Measurements from ENCODE around the gene RAB28.

The RAB28 gene

DNA sequence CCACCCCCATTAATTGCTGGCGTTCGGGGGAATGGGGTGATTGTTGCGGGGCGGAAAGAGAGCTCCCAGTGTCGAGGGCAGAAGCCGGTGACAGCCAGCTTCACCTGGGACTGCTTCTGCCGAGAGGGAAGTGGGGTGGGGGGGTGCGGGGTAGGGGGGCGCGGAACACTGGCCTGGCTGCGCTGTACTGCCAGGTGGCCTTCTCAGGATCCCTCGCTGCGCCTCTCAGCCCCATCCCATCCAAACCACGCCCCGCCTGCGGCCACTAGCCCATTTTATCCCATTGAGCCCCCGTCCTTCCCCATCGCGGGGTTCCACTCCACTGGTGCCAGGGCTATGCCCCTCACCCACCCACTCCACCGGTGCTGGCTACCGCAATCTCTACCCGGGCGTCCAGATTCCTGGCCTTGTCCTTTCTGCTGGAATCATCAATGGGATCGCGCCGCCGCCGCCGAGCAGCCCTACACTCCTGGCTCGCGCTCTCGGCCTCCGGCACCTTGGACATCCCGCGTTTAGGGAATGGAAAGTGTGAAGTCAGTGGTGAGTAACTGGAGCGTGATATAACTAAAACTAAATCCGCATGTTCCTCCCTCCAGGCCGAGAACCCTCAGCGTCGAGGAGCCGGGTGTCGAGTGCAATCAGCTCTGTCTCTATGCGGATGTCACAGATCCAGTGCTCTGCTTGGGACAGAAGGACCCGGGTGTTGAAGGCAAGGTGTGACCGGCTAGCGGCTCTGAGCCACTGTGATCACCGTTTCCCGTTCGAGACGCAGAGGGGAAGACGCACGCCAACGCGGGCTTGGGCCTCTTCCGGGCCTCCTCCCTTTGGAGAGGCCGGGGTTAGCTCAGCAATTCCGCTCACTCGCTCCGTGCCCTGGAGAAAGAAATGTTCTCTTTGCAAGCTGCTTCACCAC is 39.7 kb upstream of the RAB28 start:
- H3K4me1 ChIP-seq (ENCODE audit: control insufficient read depth, insufficient read depth, low read length): no peaks in the 10 kb centered on the region
- H3K36me3 ChIP-seq (ENCODE audit: control insufficient read depth, insufficient read depth, low read length): no peaks in the 10 kb centered on the region
- no peak overlapping the region for H3K4me3 ChIP-seq (ENCODE audit: low read length)
- H3K27ac ChIP-seq (ENCODE audit: low read depth, low read length): no peak overlapping the region
- H3K9ac ChIP-seq (ENCODE audit: low read length): no peak overlapping the region
- peaks cover 22% of the 10 kb centered on the region for H3K27me3 ChIP-seq (ENCODE audit: control insufficient read depth, insufficient read depth, low read length)

DNA sequence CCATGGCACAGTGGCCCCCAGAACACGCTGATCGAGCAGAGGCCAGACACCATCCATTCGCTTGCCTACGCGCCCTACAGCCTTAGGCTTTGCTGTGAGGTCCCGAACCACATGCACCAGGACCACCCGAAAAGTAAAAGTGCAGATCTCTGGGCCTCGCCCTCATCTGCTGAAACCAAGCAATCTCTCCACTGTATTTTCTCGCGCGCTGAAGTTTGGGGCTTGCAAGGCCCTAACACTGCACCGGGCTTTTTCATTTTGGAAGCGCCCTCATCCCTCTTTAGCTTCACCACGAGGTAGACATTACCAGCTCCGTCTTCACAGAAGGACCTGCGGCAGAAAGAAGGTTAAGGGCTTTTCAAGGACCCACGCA is 39.0 kb upstream of the RAB28 start:
- H3K36me3 ChIP-seq (ENCODE audit: control insufficient read depth, insufficient read depth, low read length): no peaks in the 10 kb centered on the region
- no peak overlapping the region for H3K9ac ChIP-seq (ENCODE audit: low read length)
- no peak overlapping the region for H3K4me3 ChIP-seq (ENCODE audit: low read length)
- no peaks in the 10 kb centered on the region for H3K4me1 ChIP-seq (ENCODE audit: control insufficient read depth, insufficient read depth, low read length)
- no peak overlapping the region for H3K27ac ChIP-seq (ENCODE audit: low read depth, low read length)
- peaks cover 16% of the 10 kb centered on the region for H3K27me3 ChIP-seq (ENCODE audit: control insufficient read depth, insufficient read depth, low read length)

DNA sequence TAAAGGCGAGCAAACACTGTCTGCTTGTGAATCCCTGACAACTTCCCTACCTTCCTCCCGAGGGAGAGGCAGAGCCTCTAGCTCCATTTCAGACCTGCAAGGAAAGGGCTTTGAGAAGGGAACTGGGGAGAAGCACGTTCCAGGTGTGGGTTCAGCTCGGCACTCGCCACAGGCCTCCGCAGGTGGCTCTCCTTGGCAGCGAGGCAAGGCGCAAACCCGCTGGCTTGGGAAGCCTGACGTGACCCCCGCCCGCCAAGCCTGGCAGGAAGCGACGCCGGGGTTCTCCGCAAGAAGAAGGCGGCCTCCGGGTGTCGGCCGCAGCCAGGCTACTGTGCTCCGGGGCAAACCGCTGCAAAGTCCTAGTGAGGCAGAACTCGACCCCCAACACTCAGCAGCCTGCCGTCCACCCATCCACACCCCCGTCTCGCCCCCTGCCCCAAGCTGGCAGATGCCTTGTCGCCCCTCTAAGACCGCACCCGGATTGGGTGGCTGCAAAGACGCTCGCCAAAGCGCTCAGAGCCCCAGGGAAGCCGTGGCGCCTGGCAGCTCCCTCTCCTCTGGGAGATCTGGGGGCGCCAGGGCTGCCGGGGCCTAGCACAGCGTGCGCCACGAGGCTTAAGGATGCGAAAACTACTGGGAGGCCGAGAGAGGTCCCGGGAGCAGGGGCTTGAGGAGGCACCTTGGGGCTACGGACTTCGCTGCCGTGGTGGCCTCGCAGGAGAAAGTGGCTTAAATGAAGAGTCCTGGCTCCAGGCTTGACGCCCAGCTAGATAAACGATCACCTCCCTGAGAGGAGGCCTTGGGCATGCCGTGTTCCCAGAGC is 38.4 kb upstream of the RAB28 start:
- Histone ChIP-seq H3K36me3 (ENCODE audit: control insufficient read depth, insufficient read depth, low read length) (no peaks in the 10 kb centered on the region), H3K27me3 (ENCODE audit: control insufficient read depth, insufficient read depth, low read length) (peaks cover 13% of the 10 kb centered on the region), H3K4me1 (ENCODE audit: control insufficient read depth, insufficient read depth, low read length) (no peaks in the 10 kb centered on the region), H3K4me3 (ENCODE audit: low read length) (no peak overlapping the region), H3K9ac (ENCODE audit: low read length) (no peak overlapping the region), H3K27ac (ENCODE audit: low read depth, low read length) (no peak overlapping the region)

DNA sequence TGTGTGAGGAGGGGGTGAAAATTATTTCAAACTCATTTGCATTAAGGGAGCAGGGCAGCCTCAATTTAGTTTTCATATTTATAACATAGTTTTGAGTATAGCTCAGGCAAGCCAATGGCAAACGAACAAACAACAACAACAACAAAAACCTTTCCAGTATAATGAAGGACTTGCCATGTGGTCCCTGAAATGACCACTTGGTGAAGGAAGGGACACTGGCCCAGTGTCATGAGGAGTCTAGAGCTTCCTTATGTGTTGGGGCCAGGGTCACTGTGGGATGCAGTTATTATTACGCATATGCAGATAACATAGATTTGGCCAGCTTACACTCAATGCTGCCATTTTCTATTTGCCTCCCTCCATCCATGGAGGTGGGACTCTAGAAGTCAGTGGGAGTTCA is 36.9 kb upstream of the RAB28 start:
- Histone ChIP-seq H3K36me3 (ENCODE audit: control insufficient read depth, insufficient read depth, low read length) (no peaks in the 10 kb centered on the region), H3K4me1 (ENCODE audit: control insufficient read depth, insufficient read depth, low read length) (no peaks in the 10 kb centered on the region), H3K27me3 (ENCODE audit: control insufficient read depth, insufficient read depth, low read length) (peaks cover 11% of the 10 kb centered on the region), H3K4me3 (ENCODE audit: low read length) (no peak overlapping the region), H3K9ac (ENCODE audit: low read length) (no peak overlapping the region), H3K27ac (ENCODE audit: low read depth, low read length) (no peak overlapping the region)

DNA sequence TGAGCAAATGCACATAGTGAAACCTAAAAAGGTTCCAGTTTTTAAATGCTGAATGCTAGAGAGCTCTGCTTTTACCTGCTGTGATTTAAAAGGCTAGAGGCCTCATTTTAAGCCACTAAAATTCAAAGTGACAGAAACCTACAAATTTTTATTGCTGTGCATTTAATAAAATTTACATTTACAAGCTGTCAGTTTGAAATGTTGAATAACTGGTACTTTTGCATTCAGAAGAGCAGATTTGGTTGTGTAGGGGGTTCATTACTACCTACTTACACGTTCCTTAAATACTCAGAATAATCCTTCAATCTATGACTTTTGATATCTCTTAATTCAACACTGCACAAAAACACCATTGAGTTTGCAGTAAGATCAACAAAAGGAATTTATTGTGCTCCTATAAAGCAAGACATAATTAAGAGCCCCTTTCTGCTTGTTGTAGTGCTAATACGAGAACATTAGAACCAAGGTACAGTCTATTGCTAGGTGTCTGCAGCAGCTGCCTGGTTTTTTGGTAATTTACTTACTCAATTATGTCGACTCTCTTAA is 32.2 kb upstream of the RAB28 start:
- Histone ChIP-seq H3K4me1 (ENCODE audit: control insufficient read depth, insufficient read depth, low read length) (no peaks in the 10 kb centered on the region), H3K36me3 (ENCODE audit: control insufficient read depth, insufficient read depth, low read length) (no peaks in the 10 kb centered on the region), H3K4me3 (ENCODE audit: low read length) (no peak overlapping the region), H3K27ac (ENCODE audit: low read depth, low read length) (no peak overlapping the region), H3K27me3 (ENCODE audit: control insufficient read depth, insufficient read depth, low read length) (no peaks in the 10 kb centered on the region), H3K9ac (ENCODE audit: low read length) (no peak overlapping the region)

DNA sequence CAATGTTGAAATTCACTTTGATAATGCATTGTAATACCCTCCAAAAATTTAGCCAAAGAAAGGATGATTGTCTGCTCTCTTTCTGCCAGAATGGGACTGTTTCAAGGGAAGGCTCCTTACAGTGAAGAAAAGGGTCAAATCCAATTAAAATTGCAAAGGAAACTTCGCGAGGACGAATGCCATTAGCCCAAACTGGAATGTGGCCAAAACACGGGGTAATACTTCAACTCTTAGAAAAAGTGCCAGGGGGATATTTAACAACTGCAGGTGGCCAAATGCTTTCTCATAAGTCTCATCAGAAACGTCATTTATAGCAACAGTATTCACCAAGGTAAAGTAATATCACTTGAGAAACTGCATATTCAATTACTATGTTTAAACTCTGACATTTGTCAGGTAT is 31.1 kb upstream of the RAB28 start:
- Histone ChIP-seq H3K4me1 (ENCODE audit: control insufficient read depth, insufficient read depth, low read length) (no peaks in the 10 kb centered on the region), H3K4me3 (ENCODE audit: low read length) (no peak overlapping the region)

DNA sequence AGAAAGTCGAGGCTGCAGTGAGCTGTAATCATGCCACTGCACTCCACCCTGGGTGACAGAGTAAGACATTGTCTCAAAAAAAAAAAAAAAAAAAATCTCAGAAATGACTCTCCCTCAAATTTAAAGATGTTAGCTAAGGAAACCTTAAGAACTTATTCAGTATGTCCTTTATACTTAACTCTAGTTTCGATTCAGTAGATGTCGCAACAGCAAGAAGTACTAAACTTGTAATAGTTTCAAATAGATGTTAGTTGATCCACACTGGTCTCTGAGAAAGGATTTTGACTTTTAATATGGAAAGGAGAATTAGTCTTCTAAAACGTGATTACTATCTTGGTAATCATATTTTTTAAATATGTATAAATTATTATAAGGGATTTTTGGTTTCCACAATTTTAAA is 30.6 kb upstream of the RAB28 start:
- no peak overlapping the region for H3K9ac ChIP-seq (ENCODE audit: low read length)
- no peaks in the 10 kb centered on the region for H3K27me3 ChIP-seq (ENCODE audit: control insufficient read depth, insufficient read depth, low read length)
- no peaks in the 10 kb centered on the region for H3K36me3 ChIP-seq (ENCODE audit: control insufficient read depth, insufficient read depth, low read length)
- no peaks in the 10 kb centered on the region for H3K4me1 ChIP-seq (ENCODE audit: control insufficient read depth, insufficient read depth, low read length)
- no peak overlapping the region for H3K27ac ChIP-seq (ENCODE audit: low read depth, low read length)
- H3K4me3 ChIP-seq (ENCODE audit: low read length): no peak overlapping the region

More for the DNA sequence above, 31.1 kb upstream of the RAB28 start:
- Histone ChIP-seq H3K36me3 (ENCODE audit: control insufficient read depth, insufficient read depth, low read length) (no peaks in the 10 kb centered on the region), H3K9ac (ENCODE audit: low read length) (no peak overlapping the region), H3K27me3 (ENCODE audit: control insufficient read depth, insufficient read depth, low read length) (no peaks in the 10 kb centered on the region), H3K27ac (ENCODE audit: low read depth, low read length) (no peak overlapping the region)

DNA sequence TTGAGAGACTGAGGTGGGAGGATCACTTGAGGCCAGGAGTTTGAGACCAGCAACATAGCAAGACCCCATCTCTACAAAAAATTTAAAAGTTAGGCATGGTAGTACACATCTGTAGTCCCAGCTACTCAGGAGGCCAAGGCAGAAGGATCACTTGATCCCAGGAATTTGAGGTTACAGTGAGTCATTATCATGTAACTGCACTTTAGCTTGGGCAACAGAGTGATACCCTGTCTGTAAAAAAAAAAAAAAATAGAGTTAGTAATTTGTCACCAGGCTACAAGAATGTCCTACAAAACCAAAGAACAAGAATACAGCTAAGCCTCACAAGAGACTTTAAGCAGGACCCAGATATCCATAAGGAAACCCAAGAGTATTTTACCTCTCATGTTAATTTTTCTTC is 27.0 kb upstream of the RAB28 start:
- no peak overlapping the region for H3K4me3 ChIP-seq (ENCODE audit: low read length)
- H3K27me3 ChIP-seq (ENCODE audit: control insufficient read depth, insufficient read depth, low read length): no peaks in the 10 kb centered on the region

DNA sequence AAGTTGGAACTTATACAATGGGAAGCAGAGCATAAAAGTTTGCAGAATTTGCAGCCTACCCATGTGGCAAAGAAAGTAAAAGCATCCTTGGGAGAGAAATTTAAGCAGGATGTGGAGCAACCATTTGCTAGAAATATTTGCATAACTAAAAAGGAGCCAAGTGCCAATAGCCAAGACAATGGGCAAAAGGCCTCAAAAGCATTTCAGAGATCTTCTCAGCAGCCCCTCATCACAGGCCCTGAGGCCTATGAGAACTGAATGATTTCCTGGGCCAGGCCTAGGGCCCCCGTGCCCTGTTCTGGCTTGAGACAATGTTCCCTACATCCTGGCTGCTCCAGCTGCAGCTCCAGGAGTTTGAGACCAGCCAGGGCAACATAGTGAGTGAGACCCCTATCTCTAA is 25.3 kb upstream of the RAB28 start:
- Histone ChIP-seq H3K27ac (ENCODE audit: low read depth, low read length) (no peak overlapping the region), H3K36me3 (ENCODE audit: control insufficient read depth, insufficient read depth, low read length) (no peaks in the 10 kb centered on the region), H3K27me3 (ENCODE audit: control insufficient read depth, insufficient read depth, low read length) (no peaks in the 10 kb centered on the region), H3K4me3 (ENCODE audit: low read length) (no peak overlapping the region), H3K9ac (ENCODE audit: low read length) (no peak overlapping the region), H3K4me1 (ENCODE audit: control insufficient read depth, insufficient read depth, low read length) (no peaks in the 10 kb centered on the region)

More for the DNA sequence above, 27.0 kb upstream of the RAB28 start:
- Histone ChIP-seq H3K27ac (ENCODE audit: low read depth, low read length) (no peak overlapping the region), H3K4me1 (ENCODE audit: control insufficient read depth, insufficient read depth, low read length) (no peaks in the 10 kb centered on the region), H3K9ac (ENCODE audit: low read length) (no peak overlapping the region), H3K36me3 (ENCODE audit: control insufficient read depth, insufficient read depth, low read length) (no peaks in the 10 kb centered on the region)

DNA sequence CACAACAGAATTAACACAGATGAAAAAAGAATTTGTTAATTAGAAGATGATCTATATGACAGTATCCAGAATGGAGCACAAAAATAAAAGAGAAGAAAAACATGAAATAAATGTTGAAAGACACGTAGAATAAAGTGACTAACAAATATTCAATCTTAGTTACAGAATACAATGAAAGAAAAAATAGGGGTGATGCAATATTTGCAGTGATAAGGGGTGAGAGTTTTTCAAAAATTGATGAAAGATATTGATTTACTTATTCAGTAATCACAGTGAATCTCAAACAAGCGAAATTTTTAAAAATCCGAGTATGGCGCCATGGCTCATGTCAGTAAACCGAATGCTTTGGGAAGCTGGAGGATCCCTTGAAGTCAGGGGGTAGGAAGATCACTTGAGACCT is 20.2 kb upstream of the RAB28 start:
- H3K9ac ChIP-seq (ENCODE audit: low read length): no peak overlapping the region
- H3K27ac ChIP-seq (ENCODE audit: low read depth, low read length): no peak overlapping the region
- H3K27me3 ChIP-seq (ENCODE audit: control insufficient read depth, insufficient read depth, low read length): no peaks in the 10 kb centered on the region
- no peaks in the 10 kb centered on the region for H3K36me3 ChIP-seq (ENCODE audit: control insufficient read depth, insufficient read depth, low read length)
- H3K4me3 ChIP-seq (ENCODE audit: low read length): no peak overlapping the region
- no peaks in the 10 kb centered on the region for H3K4me1 ChIP-seq (ENCODE audit: control insufficient read depth, insufficient read depth, low read length)

DNA sequence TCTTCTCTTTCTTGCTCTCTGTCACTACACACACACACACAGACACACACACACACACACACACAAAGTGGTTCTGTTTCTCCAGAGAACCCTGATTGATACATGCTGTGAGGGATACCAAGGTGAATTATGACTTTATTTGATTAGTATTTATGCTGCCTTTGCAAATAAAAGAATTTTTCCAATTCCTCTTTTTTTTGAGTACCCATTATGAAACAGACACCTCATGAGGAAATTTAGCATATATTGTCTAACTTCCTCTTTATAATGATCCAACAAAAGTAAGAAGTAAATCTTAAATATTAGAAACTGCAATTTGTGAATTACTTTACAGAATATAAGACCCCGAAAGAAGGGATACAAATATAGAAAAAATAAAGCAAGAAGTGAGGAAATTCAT is 14.3 kb upstream of the RAB28 start:
- Histone ChIP-seq H3K4me3 (ENCODE audit: low read length) (no peak overlapping the region), H3K36me3 (ENCODE audit: control insufficient read depth, insufficient read depth, low read length) (no peaks in the 10 kb centered on the region), H3K4me1 (ENCODE audit: control insufficient read depth, insufficient read depth, low read length) (no peaks in the 10 kb centered on the region), H3K27ac (ENCODE audit: low read depth, low read length) (no peak overlapping the region), H3K27me3 (ENCODE audit: control insufficient read depth, insufficient read depth, low read length) (no peaks in the 10 kb centered on the region), H3K9ac (ENCODE audit: low read length) (no peak overlapping the region)

DNA sequence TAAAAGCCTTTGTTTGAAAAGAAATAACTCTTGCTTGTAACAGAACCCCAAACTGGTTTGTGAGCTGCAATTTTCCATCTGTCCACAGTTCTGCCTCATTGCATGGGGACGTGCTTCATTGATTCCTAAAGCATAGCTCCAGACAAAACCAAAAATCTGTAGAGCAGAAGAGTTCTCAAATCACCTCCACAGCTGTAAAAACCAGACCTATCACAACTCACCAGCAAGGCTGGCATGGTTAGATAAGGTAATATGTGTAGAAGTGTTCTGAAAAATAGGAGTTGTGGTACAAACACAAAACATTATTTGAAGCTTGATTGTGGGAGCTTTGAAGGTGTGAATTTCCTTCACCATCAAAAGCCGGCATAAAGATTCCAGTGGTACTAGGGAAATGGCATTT is 12.5 kb upstream of the RAB28 start:
- Histone ChIP-seq H3K4me1 (ENCODE audit: control insufficient read depth, insufficient read depth, low read length) (no peaks in the 10 kb centered on the region), H3K36me3 (ENCODE audit: control insufficient read depth, insufficient read depth, low read length) (no peaks in the 10 kb centered on the region), H3K4me3 (ENCODE audit: low read length) (no peak overlapping the region), H3K27ac (ENCODE audit: low read depth, low read length) (no peak overlapping the region), H3K27me3 (ENCODE audit: control insufficient read depth, insufficient read depth, low read length) (no peaks in the 10 kb centered on the region), H3K9ac (ENCODE audit: low read length) (no peak overlapping the region)

Measured in rectal smooth muscle tissue (tissue), 1 donor.